Epithelial cell of prostate (primary cell): ENCODE data around the gene TUBGCP6.
"Not testable (repeated sequence)": the region's sequence is repeated elsewhere in the genome, so short reads cannot be mapped to it uniquely, and the experiment has no call there.

Source experiments
- DNase-seq: peaks from one replicate; pipeline ENCODE4 v3.0.0-alpha.2; 2011; ENCODE audit warnings: low read depth, low spot score
- H3K27ac ChIP-seq: fragments of 450-650 bp; 2 replicates; pipeline ENCODE4 v1.5.1; 2017; ENCODE audit warnings: mild to moderate bottlenecking

The TUBGCP6 gene

DNA sequence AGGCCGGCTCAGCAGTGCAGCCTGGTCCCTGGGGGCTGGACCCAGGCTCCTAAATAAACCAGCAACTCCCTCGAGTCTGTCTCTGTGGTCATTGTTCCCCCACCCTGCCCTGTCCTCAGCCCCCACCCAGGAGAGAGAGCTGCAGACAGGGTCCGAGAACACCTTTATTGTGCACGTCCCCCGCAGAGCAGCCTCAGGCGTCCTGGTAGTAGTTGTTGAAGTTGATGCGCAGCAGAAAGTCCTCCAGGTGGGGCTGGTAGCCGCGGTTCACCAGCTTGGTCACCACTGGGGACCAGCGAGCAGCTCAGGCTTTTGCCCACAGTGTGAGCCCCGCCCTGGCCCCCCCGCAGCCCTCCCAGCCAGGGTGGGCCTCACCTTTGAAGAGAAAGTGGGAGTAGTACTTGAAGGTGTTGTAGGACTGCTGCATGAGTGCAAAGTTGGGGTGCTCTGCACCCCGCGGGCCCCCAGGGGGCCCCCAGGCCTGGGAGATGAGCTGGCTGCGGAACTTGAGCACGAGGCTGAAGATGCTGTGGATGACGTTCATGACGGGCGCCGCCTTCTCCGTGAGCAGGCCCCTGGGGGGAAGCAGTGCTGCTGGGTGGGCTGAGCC lies 27.2 kb downstream of the TUBGCP6 start:
- DNase-seq, result no peak
- no peak overlapping the region for H3K27ac ChIP-seq

DNA sequence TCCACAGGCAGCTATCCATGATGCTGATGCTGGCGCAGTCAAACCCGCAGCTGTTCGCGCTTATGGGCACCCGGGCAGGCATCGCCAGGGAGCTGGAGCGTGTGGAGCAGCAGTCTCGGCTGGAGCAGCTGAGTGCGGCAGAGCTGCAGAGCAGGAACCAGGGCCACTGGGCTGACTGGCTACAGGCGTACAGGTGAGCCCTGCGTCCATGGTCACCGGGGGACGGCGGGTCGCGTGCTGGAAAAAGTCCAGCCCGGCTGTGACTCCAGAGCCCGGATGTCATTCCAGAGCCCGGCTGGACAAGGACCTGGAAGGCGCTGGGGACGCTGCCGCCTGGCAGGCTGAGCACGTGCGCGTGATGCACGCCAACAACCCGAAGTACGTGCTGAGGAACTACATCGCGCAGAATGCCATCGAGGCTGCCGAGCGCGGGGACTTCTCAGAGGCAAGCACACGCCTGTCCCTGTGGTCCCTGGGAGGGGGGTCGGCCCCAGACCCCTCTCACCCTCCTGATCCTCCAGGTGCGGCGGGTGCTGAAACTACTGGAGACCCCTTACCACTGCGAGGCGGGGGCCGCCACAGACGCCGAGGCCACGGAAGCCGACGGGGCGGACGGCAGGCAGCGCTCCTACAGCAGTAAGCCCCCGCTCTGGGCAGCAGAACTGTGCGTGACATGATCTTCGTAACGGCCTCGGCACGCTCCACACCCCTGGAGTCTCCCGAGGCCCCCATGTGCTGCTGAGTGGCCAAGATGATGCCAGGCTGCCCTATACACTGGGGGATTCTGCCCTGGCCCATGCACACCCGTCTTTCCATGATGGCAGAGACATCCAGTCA lies 27.9 kb downstream of the TUBGCP6 start:
- no peak overlapping the region for H3K27ac ChIP-seq
- DNase-seq, result no peak

DNA sequence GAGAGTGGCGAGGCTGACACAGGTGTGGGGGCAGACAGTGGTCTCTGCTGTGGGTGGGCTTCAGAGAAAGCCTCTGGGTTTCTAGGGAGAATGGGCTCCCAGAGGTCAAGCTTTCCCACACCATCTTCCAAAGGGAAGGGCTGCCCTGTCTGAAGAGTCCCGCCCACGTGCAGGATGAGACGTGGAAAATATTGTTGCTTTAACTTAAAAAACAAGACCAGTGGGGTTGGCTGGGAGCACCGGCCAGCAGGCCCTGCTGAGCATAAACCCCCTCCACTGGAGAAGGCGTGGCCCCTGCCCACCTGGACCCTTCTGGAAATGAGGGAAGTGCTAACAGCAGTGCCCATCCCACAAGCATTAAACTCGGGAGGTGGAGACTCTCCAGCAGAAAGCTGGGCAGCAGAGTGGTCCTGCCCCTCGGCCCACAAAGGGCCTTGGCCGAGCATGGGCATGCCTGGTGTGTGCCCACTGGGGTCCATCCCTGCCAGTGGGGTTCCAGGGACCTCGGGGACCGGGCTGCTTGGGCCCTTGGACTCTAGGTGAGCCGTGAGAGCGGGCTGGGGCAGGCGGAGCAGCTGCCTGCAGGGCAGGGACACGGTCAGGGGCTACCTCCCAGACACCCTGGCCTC lies 28.7 kb downstream of the TUBGCP6 start:
- no peak overlapping the region for H3K27ac ChIP-seq
- no peak for DNase-seq

DNA sequence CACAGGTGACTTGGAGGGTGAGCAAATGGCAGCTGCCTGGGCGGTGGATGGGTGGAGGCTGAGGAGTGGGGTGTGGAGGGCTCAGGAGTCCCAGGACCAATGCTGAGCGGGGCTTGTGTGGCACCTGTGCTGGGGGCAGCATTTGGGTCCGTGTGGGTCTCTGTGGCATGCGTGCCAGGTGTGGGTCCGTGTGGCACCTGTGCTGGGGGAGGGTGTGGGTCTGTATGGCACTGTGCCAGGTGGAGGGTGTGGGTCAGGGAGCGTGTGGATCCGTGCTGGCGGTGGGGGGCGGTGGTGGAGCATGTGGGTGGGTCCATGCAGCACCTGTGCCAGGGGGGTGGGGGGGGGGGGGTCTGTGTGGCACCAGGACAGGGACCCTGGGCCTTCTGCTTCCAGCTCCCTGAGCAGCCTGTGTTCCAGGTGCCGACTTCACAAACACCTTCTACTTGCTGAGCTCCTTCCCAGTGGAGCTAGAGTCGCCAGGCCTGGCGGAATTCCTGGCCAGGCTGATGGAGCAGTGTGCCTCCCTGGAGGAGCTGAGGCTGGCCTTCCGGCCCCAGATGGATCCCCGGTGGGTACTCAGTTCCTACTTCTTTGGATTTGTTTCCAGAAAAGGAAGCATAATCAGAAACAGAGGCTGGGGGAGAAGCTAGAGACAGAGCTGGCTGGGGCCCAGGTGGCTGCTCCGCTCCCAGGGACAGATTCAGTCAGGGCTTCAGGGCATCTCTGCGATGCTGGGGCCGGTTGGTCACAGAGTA lies 29.3 kb downstream of the TUBGCP6 start:
- H3K27ac ChIP-seq, result no peak overlapping the region
- no peak for DNase-seq

DNA sequence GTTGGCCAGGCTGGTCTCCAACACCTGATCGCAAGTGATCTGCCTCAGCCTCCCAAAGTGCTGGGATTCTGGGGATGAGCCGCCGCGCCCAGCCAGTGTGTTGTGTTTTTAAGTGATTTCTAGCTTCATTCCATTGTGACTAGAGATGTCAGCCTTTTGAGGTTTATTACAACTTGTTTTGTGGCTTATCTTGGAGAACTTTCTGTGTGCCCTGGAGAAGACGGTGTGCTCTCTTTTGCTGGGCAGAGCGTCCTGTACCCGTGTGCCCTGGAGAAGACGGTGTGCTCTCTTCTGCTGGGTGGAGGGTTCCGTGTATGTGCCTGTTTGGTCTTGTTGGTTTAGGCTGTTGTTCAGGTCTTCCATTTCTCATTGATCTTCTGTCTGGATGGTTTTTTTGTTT lies 31.6 kb downstream of the TUBGCP6 start:
- no peak for DNase-seq
- no peak overlapping the region for H3K27ac ChIP-seq

DNA sequence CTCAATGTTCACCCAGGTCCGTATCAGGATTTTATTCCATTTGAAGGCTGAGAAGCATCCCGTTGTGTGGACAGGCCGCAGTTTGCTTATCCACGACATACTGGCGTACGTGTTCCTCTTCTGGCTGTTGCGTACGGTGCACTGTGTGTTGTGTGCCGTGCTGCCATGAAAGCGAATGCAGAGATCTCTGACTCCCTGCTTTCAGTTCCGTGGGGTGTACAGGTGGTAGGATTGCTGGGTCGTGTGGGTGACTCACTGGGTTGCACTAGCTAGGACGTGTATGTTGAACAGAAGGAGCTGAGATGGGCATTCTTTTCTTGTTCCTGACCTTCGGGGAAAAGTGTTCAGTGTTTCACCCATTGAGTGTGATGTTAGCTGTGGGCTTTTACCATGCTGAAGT lies 33.7 kb downstream of the TUBGCP6 start:
- no peak overlapping the region for H3K27ac ChIP-seq
- no peak for DNase-seq

DNA sequence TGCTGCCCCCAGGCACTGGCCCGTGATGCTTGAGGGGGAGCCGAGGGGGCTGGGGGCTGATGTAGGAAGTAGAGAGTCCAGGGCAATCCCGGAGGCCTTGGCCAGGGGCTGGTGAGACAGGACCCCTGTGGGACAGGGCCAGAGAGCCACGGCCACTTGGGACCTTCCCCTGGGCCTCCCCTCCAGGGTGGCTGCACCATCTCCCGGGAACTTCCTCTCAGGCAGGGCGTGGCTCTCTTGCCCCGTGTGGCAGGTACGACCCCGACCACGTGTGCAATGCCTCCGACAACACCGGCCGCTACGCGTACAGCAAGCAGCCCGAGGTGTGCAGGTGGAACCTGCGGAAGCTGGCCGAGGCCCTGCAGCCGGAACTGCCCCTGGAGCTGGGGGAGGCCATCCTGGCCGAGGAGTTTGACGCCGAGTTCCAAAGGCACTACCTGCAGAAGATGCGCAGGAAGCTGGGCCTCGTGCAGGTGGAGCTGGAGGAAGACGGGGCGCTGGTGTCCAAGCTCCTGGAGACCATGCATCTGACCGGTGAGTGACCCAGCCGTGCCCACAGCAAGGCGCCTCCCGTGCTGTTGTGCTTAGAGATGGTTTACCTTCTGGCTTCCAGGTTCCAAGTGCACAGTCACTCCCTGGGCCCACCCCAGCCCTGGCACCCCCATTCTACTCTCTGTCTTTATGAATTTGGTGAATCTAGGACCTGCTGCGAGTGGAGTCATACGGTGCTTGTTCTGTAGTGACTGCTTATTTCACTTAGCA lies 34.3 kb downstream of the TUBGCP6 start:
- no peak overlapping the region for H3K27ac ChIP-seq
- DNase-seq, result no peak

DNA sequence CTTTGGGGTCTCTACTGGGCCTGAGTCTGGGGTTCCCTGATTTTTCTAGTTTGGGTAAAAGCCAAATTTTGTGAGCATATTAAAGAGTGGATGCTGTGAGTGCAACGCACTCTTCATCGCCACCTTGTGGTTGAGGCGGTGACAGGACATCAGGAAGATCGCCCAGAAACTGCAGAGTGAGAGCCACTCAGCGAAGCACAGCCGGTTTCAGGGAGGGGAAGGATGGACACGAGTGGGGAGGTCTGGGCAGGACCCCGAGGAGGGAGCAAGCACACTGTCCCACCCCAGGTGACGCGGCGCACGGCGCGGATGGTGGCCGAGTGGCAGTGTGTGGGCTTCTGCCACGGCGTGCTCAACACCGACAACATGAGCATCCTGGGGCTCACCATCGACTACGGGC lies 34.9 kb downstream of the TUBGCP6 start:
- H3K27ac ChIP-seq, result no peak overlapping the region
- no peak for DNase-seq

DNA sequence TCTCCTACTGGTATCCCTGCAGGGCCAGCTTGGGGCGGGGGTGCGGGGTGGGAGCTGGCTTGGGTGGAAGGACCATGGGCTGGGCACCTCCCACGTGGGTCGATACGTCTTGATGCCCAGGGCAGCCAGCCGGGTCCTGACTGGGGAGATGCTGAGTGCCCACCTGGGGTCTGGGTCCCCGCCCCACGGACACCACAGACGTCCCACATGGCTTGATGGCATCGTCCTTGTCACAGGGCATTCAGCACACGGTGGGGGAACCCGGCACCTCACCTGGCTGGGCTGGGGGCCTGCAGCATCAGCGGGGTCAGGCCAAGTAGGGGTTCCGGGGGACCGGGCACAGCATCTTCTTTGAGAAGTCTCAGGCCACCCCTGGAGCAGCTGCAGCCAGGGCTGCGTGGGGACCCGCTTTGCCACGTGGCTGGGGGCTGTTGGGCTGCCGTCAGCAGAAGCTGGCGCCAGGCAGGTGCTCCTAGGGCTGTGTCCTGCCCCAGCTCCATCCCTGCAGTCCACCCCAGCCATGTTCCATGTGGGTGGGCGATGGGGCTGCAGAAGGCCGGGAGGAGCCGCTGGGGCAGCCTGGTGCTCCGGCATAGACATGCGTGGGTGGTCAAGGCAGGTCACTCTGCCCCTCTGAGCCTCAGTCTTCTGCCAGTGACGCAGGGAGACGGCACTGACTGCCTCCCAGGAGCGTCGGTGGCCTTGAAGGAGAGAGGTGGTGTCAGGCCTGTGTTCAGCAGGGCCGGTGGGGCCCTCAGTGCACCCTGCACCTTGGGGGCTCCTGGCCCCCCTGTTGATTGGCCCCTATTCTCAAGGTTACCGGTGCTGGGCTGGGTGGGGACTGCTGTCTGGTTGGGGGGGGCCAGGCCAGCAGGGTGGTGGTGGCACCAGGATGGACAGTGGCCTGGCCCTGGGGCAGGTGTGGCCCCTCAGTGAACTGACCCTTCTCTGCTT lies 35.6 kb downstream of the TUBGCP6 start:
- no peak overlapping the region for H3K27ac ChIP-seq
- no peak for DNase-seq

DNA sequence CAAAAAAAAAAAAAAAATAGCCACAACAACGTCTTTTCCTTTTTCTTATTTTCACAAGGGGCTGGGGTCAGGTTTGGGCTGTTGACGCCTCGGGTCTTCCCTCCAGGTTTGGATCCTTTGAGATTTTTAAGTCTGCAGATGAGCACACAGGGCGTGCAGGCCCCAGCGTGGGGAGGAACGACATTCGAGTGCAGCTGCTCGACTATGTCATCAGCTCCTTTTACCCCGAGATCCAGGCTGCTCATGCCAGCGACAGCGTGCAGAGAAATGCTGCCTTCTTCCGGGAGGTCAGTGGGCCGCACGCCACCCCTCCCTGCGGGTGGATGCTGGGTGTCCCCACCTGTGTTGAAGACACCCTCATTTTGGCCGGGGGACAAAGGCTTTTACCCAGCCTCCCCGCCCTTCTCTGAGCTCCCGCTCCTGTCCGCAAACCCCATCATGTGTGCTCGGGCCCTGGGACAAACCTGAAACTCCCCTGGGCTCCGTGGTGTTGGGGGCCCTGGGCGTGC lies 36.3 kb downstream of the TUBGCP6 start:
- H3K27ac ChIP-seq, result no peak overlapping the region
- DNase-seq, result no peak

DNA sequence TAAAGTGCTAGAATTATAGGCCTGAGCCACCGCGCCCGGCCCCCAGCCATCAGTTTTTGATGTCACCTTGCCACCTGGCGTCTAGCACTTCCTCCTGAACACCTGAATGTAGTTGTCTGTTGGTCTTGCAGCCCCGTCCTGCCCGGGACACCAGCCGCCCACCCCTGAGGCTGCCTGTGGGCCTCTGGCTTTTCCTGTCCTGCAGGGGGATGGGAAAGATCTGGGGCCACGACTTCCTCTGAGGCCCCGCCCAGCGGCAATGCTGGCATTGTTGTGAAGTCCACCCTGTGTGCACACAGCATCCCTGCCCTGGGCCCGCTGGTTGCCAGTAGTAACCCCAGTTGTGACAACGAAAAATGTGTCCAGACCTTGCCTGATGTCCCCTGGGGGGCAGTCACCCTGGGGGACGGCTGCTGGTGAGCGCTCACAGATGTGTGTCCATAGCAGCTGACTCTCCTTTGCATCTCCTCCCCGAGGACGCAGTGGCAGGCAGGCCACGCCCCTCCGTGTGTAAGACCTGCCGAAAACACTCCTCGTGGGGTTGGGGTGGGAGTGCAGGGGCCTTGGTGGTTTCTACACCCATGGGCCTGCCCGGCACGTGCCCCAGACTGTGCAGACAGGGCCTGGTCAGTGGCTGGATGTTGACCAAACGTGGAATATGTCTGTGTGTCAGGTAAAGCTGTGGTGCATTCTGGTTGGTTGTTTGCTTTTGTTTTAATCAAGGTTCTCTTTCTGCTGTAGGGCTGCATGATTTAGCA lies 37.3 kb downstream of the TUBGCP6 start:
- H3K27ac ChIP-seq, result no peak overlapping the region
- DNase-seq, result no peak

DNA sequence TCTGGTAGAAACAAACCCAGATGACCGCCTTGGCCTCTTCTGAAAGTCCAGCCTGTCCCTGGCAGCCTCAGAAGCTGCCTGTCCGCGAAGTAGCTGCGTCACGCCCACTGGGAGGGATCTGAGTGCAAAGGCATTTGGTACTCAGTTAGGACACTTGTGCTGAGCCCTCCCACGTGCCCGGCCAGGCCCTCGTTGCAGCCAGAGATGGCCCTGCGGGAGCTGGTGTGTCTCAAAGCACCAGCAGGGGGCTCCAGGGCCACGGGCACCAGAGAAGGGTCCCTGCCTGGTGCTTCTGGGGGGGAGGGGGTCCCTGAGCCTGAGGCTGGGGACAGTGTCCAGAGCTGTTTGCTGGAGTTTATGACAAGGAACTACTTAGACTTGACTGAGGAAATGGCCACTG lies 38.2 kb downstream of the TUBGCP6 start:
- DNase-seq, result no peak
- no peak overlapping the region for H3K27ac ChIP-seq

DNA sequence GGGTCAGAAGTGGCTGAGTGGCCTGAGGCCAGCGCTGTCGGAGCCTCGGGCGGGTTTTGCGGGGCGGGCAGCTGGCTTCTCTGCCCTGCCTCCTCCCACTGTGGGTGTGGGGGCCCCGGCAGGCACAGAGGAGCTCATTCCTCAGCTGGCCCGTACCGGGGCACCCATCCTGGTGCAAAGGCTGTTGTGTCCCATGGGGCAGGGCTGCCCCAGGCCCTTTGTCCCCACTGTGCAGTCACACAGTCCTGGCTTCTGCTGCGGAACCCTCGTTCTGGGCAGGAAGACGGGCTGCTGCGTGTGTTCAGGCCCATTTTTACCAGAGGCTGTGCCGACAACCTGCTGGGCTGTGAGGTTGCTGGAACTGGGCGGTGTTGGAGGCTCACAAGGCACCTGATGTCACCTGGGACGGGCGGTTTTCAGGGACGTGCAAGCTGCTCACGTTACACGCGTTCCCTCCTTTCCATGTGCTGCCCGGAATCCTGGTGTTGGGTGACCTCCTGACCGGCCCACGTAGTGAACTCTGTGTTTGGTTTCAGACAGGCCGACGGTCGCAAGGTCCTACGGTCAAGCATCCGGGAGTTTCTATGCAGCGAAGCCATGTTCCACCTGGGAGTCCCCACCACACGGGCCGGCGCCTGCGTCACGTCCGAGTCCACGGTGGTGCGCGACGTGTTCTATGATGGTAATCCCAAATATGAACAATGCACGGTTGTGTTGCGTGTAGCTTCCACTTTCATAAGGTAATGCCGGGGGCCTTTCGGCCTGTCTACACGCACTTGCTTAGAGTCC lies 38.8 kb downstream of the TUBGCP6 start:
- no peak for DNase-seq
- H3K27ac ChIP-seq, result no peak overlapping the region

DNA sequence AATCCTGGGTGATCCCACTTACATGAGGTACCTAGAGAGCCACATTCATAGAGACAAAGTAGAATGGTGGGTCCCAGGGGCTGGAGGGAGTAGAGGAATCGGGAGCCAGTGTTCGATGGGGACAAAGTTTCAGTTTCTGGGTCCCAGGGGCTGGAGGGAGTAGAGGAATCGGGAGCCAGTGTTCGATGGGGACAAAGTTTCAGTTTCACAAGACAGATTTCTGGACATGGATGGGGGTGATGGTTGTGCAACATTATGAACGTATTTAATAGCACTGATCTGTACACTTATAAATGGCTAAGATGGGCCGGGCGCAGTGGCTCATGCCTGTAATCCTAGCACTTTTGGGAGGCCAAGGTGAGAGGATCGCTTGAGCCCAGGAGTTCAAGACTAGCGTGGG lies 39.8 kb downstream of the TUBGCP6 start:
- H3K27ac ChIP-seq, DNase-seq: not testable (repeated sequence)

DNA sequence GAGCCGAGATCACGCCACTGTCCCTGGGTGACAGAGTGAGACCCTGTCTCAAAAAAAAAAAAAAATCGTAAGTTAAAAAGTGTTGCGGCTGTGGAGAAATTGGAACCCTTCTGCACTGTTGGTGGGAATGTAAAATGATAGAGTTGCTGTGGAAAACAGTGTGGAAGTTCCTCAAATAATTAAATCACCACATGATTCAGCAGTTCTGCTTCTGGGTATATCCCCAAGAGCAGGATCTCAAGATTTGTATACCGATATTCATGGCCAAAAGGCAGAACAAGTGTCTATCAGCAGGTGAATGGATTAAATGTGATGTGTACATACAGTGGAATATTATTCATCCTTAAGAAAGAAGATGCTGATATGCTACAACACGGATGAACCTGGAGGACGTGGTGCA lies 40.3 kb downstream of the TUBGCP6 start:
- no peak overlapping the region for H3K27ac ChIP-seq
- no peak for DNase-seq

DNA sequence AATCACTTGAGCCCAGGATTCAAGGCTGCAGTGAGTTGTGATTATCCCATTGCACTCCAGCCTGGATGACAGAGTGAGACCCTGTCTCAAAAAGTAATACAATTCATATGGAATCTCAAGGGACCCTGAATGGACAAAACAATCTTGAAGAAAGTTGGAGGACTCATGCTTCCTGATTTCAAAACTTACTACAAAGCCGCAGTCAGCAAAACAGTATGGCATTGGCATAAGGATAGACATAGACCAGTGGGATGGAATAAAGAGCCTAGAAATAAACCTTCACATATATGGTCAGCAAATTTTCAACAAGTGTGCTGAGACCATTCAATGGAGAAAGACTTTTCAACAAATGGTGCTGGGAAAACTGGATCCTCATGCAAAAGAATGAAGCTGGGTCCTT lies 41.5 kb downstream of the TUBGCP6 start:
- no peak overlapping the region for H3K27ac ChIP-seq
- DNase-seq, result no peak

DNA sequence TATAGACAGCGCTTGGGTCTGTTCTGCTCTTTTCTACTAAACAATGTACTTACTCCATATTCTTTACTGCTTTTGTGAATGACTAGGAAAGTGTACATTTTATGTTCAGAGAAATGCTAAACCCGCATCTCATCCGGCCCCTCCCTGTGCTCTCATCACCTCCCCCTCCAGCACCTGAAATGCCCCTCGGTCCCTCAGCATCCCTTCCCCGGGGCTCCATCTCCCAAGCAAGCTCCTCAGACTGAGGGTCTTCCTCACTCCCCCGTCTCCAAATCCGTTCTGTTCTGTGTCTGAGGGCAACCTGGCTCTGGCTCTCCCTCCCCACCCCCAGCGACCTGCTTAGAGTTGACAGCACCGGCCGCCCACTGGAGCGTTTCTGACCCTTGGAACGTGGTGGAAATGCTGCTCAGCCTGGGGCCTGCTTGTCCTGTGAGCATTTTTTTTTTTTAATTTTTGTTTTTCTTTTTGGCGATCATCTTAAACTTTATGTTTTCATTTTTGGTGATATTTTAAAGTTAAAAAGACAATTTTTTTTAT lies 42.6 kb downstream of the TUBGCP6 start:
- H3K27ac ChIP-seq, result no peak overlapping the region
- DNase-seq, result no peak
